ENCODE results near the gene ADAM10. TPM values are rescaled to one million over a fixed set of nuclear protein-coding genes. Genes with fewer than 3 reads are reported as not detected.

The ADAM10 gene
- total and polyA plus RNA-seq, 2 of the 4 experiments (the other 2 are of a cell fraction): 110 to 185 TPM

DNA sequence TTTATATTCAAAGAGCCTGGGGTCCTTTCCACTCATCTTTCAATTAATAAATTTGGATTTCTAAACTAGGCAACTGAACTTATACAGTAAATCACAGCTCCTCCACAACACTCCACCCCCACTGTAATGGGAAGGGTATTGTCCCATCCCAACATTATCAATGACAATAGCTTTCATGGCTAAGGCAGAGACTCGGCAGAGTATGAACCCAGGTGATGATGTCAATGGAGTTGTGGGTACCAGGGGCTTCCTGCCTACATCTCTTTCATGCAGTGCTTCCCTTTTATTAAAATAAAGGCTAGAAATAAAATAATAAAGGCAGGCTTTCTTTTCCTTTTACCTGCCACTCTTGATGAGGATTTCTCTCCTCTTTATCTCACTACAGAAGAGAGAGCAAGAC lies 109.5 kb downstream of the ADAM10 start:
- no peak overlapping the region for H2BK15ac ChIP-seq (ENCODE audit: low read depth, low read length)
- no TSS peak for BruUV-seq (replicated peaks)
- POLR2A ChIA-PET (ENCODE audit: unreplicated experiment): interaction anchor here (0.7 kb wide), 1 partner anchor 395 kb away, joined by 4 read pairs; no protein-coding TSS in a partner anchor
- H3K9me3 ChIP-seq (ENCODE audit: control insufficient read depth, insufficient read depth, low read length): no peaks in the 10 kb centered on the region
- no peak overlapping the region for H2BK5ac ChIP-seq (ENCODE audit: low read depth, low read length, poor library complexity, severe bottlenecking)
- TF ChIP-seq RCOR1 (IDR thresholded peaks at IDR 0.05; ENCODE audit: insufficient replicate concordance, low read length): no peak
- no peak for TF ChIP-seq BHLHE40 (IDR thresholded peaks at IDR 0.05; ENCODE audit: low read depth, low read length)
- TF ChIP-seq, protein P1, sequence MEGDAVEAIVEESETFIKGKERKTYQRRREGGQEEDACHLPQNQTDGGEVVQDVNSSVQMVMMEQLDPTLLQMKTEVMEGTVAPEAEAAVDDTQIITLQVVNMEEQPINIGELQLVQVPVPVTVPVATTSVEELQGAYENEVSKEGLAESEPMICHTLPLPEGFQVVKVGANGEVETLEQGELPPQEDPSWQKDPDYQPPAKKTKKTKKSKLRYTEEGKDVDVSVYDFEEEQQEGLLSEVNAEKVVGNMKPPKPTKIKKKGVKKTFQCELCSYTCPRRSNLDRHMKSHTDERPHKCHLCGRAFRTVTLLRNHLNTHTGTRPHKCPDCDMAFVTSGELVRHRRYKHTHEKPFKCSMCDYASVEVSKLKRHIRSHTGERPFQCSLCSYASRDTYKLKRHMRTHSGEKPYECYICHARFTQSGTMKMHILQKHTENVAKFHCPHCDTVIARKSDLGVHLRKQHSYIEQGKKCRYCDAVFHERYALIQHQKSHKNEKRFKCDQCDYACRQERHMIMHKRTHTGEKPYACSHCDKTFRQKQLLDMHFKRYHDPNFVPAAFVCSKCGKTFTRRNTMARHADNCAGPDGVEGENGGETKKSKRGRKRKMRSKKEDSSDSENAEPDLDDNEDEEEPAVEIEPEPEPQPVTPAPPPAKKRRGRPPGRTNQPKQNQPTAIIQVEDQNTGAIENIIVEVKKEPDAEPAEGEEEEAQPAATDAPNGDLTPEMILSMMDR (conservative IDR thresholded peaks at IDR 0.05; ENCODE audit: low read depth, low read length): no peak
- TF ChIP-seq RFX5 (IDR thresholded peaks at IDR 0.05; ENCODE audit: low read depth, low read length): no peak
- TF ChIP-seq, protein P2, sequence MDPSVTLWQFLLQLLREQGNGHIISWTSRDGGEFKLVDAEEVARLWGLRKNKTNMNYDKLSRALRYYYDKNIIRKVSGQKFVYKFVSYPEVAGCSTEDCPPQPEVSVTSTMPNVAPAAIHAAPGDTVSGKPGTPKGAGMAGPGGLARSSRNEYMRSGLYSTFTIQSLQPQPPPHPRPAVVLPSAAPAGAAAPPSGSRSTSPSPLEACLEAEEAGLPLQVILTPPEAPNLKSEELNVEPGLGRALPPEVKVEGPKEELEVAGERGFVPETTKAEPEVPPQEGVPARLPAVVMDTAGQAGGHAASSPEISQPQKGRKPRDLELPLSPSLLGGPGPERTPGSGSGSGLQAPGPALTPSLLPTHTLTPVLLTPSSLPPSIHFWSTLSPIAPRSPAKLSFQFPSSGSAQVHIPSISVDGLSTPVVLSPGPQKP (IDR thresholded peaks at IDR 0.05; ENCODE audit: borderline replicate concordance, low read depth, low read length): no peak
- TF ChIP-seq RAD21 (IDR thresholded peaks at IDR 0.05; ENCODE audit: low read length): no peak
- no peak for TF ChIP-seq SMC3 (IDR thresholded peaks at IDR 0.05; ENCODE audit: low read depth, low read length)
- no peak for TF ChIP-seq MXI1 (IDR thresholded peaks at IDR 0.05; ENCODE audit: borderline replicate concordance, low read depth, low read length)
- TF ChIP-seq, protein P3, sequence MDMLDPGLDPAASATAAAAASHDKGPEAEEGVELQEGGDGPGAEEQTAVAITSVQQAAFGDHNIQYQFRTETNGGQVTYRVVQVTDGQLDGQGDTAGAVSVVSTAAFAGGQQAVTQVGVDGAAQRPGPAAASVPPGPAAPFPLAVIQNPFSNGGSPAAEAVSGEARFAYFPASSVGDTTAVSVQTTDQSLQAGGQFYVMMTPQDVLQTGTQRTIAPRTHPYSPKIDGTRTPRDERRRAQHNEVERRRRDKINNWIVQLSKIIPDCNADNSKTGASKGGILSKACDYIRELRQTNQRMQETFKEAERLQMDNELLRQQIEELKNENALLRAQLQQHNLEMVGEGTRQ (IDR thresholded peaks at IDR 0.05; ENCODE audit: low read depth, low read length): no peak
- H2BK120ac ChIP-seq (ENCODE audit: low read depth, low read length): no peak overlapping the region
- H2AFZ ChIP-seq (replicated peaks; ENCODE audit: low read length, poor library complexity): no peak overlapping the region
- no peak overlapping the region for H4K8ac ChIP-seq (ENCODE audit: low read depth in 2 of 2, low read length in 2 of 2)
- H3K14ac ChIP-seq (replicated peaks; ENCODE audit: low read depth, low read length): no peak overlapping the region
- DNase-seq (no peak), ATAC-seq (ENCODE audit: low read depth) (no peak)
- H3K27me3 ChIP-seq (ENCODE audit: control insufficient read depth, insufficient read depth, low read length): no peaks in the 10 kb centered on the region
- intact Hi-C loops (cut with micrococcal nuclease): no loop called here
- no peak overlapping the region for H3K4ac ChIP-seq (ENCODE audit: low read depth, low read length)
- dilution Hi-C loops (cut with HindIII; ENCODE audit: low sequenced_read_pairs, unreplicated experiment): no loop called here
- in situ Hi-C loops (cut with MboI; ENCODE audit: low sequenced_read_pairs): no loop called here
- no peak overlapping the region for H2AK9ac ChIP-seq (replicated peaks; ENCODE audit: low read depth, low read length, poor library complexity)
- H3K56ac ChIP-seq (ENCODE audit: extremely low read depth, insufficient read depth, low read length): no peak overlapping the region
- CTCF ChIA-PET: interaction anchor here (0.7 kb wide), 1 partner anchor 56 kb away, joined by 5 read pairs; no protein-coding TSS in a partner anchor
- H3K23ac ChIP-seq (ENCODE audit: low read depth, low read length): peak overlapping the region; percentile 48; the same call in 1 of the 2 replicates
- no peak overlapping the region for H4K5ac ChIP-seq (ENCODE audit: low read depth, low read length)
- peaks cover 3% of the 10 kb centered on the region; the same call in 1 of the 2 replicates for H3K9me1 ChIP-seq (ENCODE audit: insufficient read depth, low read length)
- H2AK5ac ChIP-seq (ENCODE audit: low read depth, low read length): no peak overlapping the region
- no peak overlapping the region for H2BK20ac ChIP-seq (ENCODE audit: low read depth, low read length)
- no peaks in the 10 kb centered on the region for H3K4me1 ChIP-seq (ENCODE audit: control insufficient read depth, insufficient read depth, low read length)
- H3K4me3 ChIP-seq (ENCODE audit: insufficient read depth, low read depth, low read length): no peak overlapping the region
- WGBS, 2 experiments (ENCODE audit: extremely low coverage in 2 of 2, insufficient read length in 1 of 2): no CpG with 5 or more reads among the region's 1 CpG
- no peak overlapping the region for H3K27ac ChIP-seq (ENCODE audit: insufficient read depth, low read length)
- peaks cover 18% of the 10 kb centered on the region for H3K36me3 ChIP-seq (ENCODE audit: control insufficient read depth, insufficient read depth, low read length)
- no peak overlapping the region for H3K4me2 ChIP-seq (ENCODE audit: low read depth, low read length)
- H4K91ac ChIP-seq (ENCODE audit: insufficient read depth, low read depth, low read length): no peak overlapping the region
- no peak overlapping the region for H3K9ac ChIP-seq (ENCODE audit: low read depth, low read length)
- H3K18ac ChIP-seq (ENCODE audit: low read depth, low read length): no peak overlapping the region
- H4K20me1 ChIP-seq (ENCODE audit: insufficient read depth, low read length): no peaks in the 10 kb centered on the region
- peaks cover 6 to 8% of the 10 kb centered on the region in 2 experiments; a peak in 2 of 4 replicates for H3K79me1 ChIP-seq (ENCODE audit: low read depth in 1 of 2, low read length in 2 of 2)
